Activated naive CD4-positive, alpha-beta T cell treated with anti-CD3 and anti-CD28 coated beads, Interleukin-2, amount 50 U/mL, for 24 hours (primary cell): Measurements from ENCODE around the gene MARCHF11.

ENCODE experiments used
- H3K27ac Mint-ChIP-seq: one replicate; pipeline ENCODE4 v1.8.0; 2021; ENCODE audit warnings: mild to moderate bottlenecking, mixed read lengths
- H3K27me3 Mint-ChIP-seq: one replicate; pipeline ENCODE4 v1.8.0; 2021; ENCODE audit warnings: mixed read lengths
- H3K36me3 Mint-ChIP-seq: one replicate; pipeline ENCODE4 v1.8.0; 2021; ENCODE audit warnings: mixed read lengths
- H3K4me1 Mint-ChIP-seq: one replicate; pipeline ENCODE4 v1.8.0; 2021; ENCODE audit warnings: mixed read lengths
- H3K4me3 Mint-ChIP-seq: one replicate; pipeline ENCODE4 v1.8.0; 2021; ENCODE audit warnings: mild to moderate bottlenecking, mixed read lengths
- H3K9me3 Mint-ChIP-seq: one replicate; pipeline ENCODE4 v1.8.0; 2021; ENCODE audit warnings: mixed read lengths

MARCHF11 gene

DNA sequence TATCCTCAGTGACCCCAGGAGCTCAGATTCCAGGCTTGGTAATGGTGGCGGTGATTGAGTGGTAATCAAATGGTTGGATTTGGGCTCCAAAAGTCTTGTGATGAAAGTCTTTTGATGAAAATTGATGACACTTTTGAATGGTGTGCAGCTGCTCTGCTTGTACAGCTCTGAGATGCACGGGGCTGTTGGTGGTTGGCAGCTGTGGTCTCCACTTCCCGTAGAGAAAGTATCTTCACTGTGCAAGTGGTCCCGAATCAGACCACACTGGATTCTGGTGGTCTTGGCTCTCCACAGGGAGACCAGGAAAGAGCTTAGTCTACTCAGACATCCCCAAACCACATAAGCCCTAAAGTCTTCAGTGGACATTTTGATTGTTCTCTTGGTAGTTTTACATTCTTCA, 96.6 kb downstream of the MARCHF11 start:
- Mint-ChIP-seq H3K4me3 (no peak overlapping the region), H3K36me3 (no peaks in the 10 kb centered on the region), H3K27ac (no peak overlapping the region), H3K4me1 (no peaks in the 10 kb centered on the region), H3K9me3 (peaks cover 4% of the 10 kb centered on the region), H3K27me3 (peaks cover 6% of the 10 kb centered on the region)

DNA sequence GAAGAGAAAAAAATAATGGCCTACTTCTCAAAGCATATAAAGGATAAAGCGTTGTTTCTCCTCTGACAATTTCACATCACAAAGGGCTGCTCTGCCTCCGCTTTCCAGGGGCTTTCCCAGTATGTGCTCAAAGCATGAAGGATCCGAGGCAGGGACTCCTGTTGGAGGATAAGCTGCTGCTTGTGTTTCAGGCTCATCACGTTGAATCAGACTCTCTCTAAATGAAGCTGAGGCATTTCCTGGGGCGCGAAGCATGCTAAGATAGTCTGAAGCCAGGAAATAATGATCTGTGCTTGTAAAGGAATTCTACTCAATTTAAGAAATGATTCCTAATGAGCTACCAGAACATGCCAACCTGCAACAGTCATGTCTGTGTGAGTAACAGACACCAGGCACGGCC, 97.5 kb downstream of the MARCHF11 start:
- Mint-ChIP-seq H3K9me3 (peaks cover 4% of the 10 kb centered on the region), H3K36me3 (no peaks in the 10 kb centered on the region), H3K27ac (no peak overlapping the region), H3K4me3 (no peak overlapping the region), H3K27me3 (peaks cover 6% of the 10 kb centered on the region), H3K4me1 (no peaks in the 10 kb centered on the region)

DNA sequence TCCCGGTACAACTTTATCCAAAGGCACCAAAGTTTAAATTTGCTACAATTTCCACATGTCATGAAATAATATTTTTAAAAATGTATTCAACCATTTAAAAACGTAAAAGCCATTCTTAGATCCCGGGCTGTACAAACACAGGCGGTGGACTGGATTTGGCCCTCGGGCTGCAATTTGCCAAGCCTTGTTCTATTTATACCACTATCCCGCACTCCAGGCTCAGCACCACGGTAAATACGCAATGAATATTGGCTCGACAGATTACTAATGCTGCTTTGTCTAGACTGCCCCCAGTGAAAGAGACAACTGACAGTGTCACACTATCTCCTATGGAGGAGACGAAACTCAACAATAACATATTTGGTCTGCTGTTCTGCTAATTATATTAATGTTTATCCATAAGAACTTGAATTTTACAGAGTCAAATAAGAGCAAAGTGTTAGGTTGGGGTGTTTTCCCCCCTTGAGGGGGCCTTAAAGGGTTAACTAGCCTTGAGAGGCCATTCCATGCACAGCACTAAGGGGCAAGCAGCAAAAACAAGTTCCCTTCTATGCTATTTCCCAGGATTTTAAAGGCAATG, 98.1 kb downstream of the MARCHF11 start:
- Mint-ChIP-seq H3K36me3 (no peaks in the 10 kb centered on the region), H3K27me3 (peaks cover 6% of the 10 kb centered on the region), H3K27ac (no peak overlapping the region), H3K9me3 (peaks cover 4% of the 10 kb centered on the region), H3K4me3 (no peak overlapping the region), H3K4me1 (no peaks in the 10 kb centered on the region)

DNA sequence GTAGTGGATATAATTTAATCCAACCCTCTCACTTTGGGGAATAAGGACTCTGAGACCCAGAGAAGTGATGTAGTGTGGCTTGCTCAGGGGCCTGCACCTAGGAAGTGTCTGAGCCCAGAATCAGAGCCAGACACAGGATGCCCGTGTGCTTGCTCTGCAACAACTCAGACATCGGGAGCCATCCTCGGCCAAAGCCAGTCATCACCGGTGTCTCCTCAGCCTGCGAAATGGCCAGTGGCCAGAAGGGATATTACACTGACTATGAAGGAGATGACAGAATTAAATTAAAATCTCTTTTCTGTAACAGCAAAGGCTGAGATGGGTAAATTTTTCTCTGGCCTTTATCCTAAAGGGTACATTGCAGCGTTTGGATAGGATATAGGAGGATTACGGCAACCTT, 102.9 kb downstream of the MARCHF11 start:
- peaks cover 4% of the 10 kb centered on the region for H3K9me3 Mint-ChIP-seq
- no peaks in the 10 kb centered on the region for H3K4me1 Mint-ChIP-seq
- H3K27me3 Mint-ChIP-seq = peaks cover 6% of the 10 kb centered on the region
- H3K4me3 Mint-ChIP-seq = no peak overlapping the region
- H3K36me3 Mint-ChIP-seq = no peaks in the 10 kb centered on the region
- H3K27ac Mint-ChIP-seq = no peak overlapping the region

DNA sequence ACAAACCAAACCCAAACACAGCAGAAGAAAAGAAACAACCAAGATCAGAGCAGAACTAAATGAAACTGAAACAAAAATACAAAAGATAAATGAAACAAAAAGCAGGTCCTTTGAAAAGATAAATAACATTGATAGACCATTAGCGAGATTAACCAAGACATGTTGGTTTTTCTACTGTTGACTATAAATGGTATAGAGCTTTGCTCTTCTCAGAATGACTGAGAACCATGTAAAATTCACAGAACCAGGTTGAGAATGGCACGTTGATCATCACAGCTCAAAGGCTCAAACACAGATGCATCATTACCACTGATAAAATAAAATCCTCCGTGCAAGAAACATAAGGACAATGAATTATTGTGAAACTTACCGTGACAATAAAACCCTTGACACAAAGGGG, 105.2 kb downstream of the MARCHF11 start:
- Mint-ChIP-seq H3K27ac (no peak overlapping the region), H3K27me3 (no peaks in the 10 kb centered on the region), H3K4me3 (no peak overlapping the region), H3K9me3 (peaks cover under 1% of the 10 kb centered on the region), H3K36me3 (no peaks in the 10 kb centered on the region), H3K4me1 (no peaks in the 10 kb centered on the region)

DNA sequence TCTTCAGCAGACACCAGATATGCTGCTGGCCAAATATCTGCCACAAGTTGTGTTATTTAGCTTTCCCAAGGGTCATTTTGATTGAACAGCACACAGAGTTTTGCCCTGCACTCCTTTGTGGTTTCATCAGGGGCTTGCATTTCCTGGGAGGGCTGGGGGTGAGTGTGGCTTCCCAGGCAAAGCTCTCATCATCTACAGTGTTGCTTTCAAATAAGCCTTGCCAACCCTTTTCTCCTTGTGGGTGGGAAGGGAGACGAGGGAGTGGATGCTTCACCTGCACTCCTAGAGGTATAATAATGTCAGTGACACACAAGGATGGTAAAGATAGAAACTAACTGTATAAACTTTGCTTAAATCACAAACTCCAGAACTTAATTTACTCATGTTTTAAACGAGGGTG, 107.0 kb downstream of the MARCHF11 start:
- no peaks in the 10 kb centered on the region for H3K36me3 Mint-ChIP-seq
- no peak overlapping the region for H3K27ac Mint-ChIP-seq
- no peaks in the 10 kb centered on the region for H3K4me1 Mint-ChIP-seq
- no peaks in the 10 kb centered on the region for H3K27me3 Mint-ChIP-seq
- no peak overlapping the region for H3K4me3 Mint-ChIP-seq
- no peaks in the 10 kb centered on the region for H3K9me3 Mint-ChIP-seq

DNA sequence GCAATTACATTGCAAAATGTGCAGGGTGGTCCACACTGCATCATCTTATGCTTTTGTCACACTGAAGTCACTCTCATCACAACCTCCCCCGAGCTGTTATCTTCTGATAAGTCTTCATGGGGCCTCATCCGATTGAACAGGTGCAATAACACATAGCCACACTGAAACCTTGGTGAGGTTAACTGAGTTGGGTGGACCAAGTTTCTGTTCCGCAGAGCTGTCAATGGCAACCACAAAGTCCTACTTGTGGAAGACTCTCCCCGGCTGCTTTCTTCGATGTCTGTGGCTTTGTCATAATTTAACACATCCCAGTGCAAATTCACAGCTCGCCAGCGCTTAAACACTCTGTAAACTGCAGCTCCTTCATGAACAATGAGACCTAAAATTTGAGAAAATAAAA, 112.2 kb downstream of the MARCHF11 start:
- no peak overlapping the region for H3K4me3 Mint-ChIP-seq
- H3K27me3 Mint-ChIP-seq = no peaks in the 10 kb centered on the region
- no peaks in the 10 kb centered on the region for H3K9me3 Mint-ChIP-seq
- no peaks in the 10 kb centered on the region for H3K4me1 Mint-ChIP-seq
- no peak overlapping the region for H3K27ac Mint-ChIP-seq
- no peaks in the 10 kb centered on the region for H3K36me3 Mint-ChIP-seq

DNA sequence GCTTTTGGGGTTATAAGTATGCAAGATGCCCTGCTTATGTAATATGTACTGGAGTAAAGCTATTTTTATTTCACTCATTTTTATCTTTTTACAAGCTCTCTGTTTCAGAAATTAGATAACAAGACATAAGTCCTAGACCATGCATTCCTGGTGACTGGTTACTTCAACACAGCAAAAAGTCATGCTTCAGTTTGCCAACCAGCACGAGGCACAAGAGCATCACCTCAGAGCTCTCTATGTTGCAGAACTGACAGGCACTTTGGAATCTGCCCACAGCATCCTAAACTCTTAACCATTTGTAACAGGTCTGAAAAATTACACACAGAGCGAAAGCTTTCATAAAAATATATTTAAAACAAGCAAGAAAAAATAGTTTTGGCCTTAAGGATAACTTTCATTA, 112.8 kb downstream of the MARCHF11 start:
- Mint-ChIP-seq H3K9me3 (no peaks in the 10 kb centered on the region), H3K36me3 (no peaks in the 10 kb centered on the region), H3K27ac (no peak overlapping the region), H3K27me3 (no peaks in the 10 kb centered on the region), H3K4me1 (no peaks in the 10 kb centered on the region), H3K4me3 (no peak overlapping the region)

DNA sequence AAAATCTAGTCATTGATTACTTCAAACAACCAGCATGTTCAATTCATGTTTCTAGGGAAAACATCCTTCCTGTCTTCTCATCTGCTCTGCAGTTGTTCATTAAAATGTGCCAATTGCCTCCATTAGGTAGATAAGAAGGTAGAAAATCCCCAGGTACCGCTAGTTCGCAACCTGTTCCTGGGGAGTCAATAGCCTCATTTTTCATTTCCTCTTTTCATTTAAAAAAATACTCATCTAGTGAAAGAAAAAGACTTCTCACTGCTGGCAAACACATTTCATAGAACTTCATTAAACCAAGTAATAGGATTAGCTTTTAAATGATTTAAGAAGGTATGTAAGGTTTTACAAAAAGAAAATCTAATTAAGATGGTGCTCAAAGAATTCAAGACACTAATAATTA, 113.3 kb downstream of the MARCHF11 start:
- H3K9me3 Mint-ChIP-seq = no peaks in the 10 kb centered on the region
- H3K27ac Mint-ChIP-seq = no peak overlapping the region
- H3K4me3 Mint-ChIP-seq = no peak overlapping the region
- no peaks in the 10 kb centered on the region for H3K36me3 Mint-ChIP-seq
- no peaks in the 10 kb centered on the region for H3K27me3 Mint-ChIP-seq
- H3K4me1 Mint-ChIP-seq = no peaks in the 10 kb centered on the region

DNA sequence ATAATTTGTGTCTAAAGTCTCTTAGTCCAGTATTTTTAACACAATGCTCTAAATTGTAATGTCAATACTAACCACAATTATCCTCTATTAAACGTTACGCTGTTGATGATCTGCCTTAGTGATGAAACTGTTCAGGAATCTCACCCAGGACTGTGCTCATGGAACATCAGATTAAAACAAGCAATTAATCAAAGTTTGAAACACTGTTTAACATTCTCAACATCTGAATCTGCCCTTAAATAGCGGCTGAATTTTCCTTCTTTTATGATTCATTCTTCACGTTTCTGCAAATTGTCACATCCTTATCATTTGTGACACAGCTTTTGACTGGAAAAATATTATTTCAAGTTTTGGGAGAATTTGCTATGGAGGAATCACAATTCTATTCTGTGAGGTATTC, 113.8 kb downstream of the MARCHF11 start:
- no peaks in the 10 kb centered on the region for H3K9me3 Mint-ChIP-seq
- no peak overlapping the region for H3K27ac Mint-ChIP-seq
- H3K4me3 Mint-ChIP-seq = no peak overlapping the region
- H3K4me1 Mint-ChIP-seq = no peaks in the 10 kb centered on the region
- H3K27me3 Mint-ChIP-seq = no peaks in the 10 kb centered on the region
- no peaks in the 10 kb centered on the region for H3K36me3 Mint-ChIP-seq

DNA sequence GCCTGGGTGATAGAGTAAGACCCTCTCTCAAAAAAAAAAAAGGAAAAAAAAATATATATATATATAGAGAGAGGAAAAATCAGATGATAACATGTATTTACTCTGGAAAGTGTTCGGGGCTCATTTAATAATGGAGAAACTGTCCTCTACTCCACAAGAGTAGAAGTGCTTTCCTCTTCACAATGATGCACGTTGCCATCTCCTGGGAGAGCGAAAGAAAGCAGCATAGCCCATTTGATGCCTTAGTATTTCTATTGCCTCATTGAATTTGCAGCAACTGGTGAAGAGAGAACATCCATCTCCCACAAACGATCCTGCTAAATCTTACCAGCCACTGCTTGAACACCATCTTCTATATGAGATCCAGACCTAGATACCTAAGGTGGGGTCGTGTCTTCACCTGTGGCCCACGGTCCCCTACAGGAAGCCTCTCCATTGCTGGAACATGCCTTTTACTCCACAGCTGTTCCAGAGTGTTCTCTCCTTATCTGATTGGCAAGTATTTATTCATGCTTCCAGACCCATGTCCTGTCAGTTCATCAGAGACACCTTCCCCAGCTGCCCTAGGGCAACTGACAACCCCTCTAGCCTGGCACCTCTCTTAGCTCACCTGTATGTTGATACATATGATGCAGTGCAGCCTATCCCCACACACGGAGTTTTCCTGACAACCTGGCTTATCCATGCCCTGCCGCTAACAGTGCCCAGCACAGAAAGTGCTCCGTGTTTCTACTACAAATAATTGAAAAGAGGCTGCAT, 115.3 kb downstream of the MARCHF11 start:
- Mint-ChIP-seq H3K36me3 (no peaks in the 10 kb centered on the region), H3K9me3 (peaks cover 1% of the 10 kb centered on the region), H3K27me3 (no peaks in the 10 kb centered on the region), H3K27ac (no peak overlapping the region), H3K4me3 (no peak overlapping the region), H3K4me1 (no peaks in the 10 kb centered on the region)

DNA sequence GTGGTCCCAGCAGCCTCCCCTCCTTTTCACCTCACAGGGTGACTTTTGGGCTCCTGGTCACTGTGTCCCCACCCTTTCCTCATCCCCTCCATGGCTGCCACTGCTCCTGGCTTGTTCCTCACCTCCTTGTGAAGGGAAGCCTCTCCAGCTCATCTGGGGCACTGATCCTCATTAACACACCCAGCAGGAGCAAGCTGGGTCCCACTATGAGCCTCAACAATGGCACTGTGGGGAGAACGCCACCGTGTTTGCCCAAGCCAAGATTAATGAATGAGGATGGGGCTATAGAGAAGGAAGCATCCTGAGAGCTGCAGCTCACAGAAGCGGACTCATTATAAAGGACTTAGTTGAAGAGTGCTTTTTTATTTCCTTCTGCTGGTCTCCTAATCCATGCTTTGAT, 118.4 kb downstream of the MARCHF11 start:
- no peaks in the 10 kb centered on the region for H3K36me3 Mint-ChIP-seq
- no peak overlapping the region for H3K27ac Mint-ChIP-seq
- H3K4me3 Mint-ChIP-seq = no peak overlapping the region
- no peaks in the 10 kb centered on the region for H3K4me1 Mint-ChIP-seq
- H3K9me3 Mint-ChIP-seq = peaks cover 4% of the 10 kb centered on the region
- H3K27me3 Mint-ChIP-seq = peaks cover 1% of the 10 kb centered on the region

DNA sequence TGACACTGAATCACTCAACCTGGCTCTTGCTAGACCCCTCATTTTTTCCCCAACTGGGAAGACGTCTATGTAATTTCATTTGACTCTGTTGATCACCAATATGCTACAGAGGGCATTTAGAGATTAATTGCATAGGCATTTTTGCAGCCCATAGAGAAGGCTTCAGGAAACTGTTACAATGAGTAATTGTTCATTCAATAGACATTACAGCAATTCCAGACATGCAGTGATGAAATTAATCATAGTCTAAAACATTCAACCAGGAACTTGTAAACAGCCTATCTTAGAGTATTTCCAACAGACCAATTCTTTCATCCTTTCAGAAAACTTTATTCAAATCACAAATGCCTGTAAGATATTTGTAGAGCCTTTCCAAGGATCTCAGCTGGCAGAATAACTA, 122.3 kb downstream of the MARCHF11 start:
- Mint-ChIP-seq H3K9me3 (peaks cover 4% of the 10 kb centered on the region), H3K36me3 (no peaks in the 10 kb centered on the region), H3K27ac (no peak overlapping the region), H3K4me1 (no peaks in the 10 kb centered on the region), H3K27me3 (peaks cover 1% of the 10 kb centered on the region), H3K4me3 (no peak overlapping the region)

DNA sequence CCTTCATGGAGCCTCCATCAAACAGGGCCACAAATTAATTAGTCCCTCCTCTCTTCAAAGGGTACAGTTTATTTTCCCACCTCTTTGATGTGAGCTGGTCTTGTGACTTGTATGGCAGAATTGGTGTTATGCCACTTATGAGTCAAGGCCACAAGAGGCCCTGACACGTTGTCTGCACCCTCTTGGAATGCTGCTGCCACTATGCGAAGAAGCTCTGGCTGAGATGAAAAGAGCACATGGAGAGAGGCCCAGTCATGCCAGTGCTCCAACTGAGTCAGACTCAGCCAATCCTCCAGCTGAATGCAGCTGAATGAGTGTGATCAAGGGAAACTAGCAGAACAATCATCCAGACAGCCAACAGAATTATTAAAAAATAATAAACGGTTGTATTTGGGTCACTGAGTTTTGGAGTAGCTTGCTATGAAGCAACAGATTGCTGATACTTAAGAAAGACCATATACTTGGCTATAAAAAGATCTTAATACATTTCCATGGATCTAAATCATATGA, 128.3 kb downstream of the MARCHF11 start:
- no peaks in the 10 kb centered on the region for H3K36me3 Mint-ChIP-seq
- no peaks in the 10 kb centered on the region for H3K27me3 Mint-ChIP-seq
- no peaks in the 10 kb centered on the region for H3K4me1 Mint-ChIP-seq
- H3K4me3 Mint-ChIP-seq = no peak overlapping the region
- H3K9me3 Mint-ChIP-seq = peaks cover 6% of the 10 kb centered on the region
- no peak overlapping the region for H3K27ac Mint-ChIP-seq

DNA sequence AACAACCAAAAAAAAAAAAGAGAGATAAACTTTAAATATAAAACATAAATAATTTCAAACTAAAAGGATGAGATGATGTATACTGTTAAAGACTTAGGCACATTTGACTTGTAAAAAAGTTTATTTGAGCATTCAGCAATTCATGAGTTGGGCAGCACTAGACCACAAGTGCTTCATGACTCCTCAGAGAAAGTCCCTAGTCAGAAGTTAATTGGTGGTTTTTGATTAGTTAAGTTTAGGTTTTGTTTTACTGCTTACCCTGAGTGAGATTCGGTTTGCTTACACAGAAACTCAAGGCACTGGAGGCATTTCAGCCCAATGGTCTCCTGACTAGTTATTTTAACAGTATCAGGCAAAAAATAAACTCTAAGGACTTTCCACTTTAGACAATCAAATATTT, 129.2 kb downstream of the MARCHF11 start:
- Mint-ChIP-seq H3K27me3 (no peaks in the 10 kb centered on the region), H3K27ac (no peak overlapping the region), H3K4me1 (no peaks in the 10 kb centered on the region), H3K36me3 (no peaks in the 10 kb centered on the region), H3K9me3 (peaks cover 6% of the 10 kb centered on the region), H3K4me3 (no peak overlapping the region)

DNA sequence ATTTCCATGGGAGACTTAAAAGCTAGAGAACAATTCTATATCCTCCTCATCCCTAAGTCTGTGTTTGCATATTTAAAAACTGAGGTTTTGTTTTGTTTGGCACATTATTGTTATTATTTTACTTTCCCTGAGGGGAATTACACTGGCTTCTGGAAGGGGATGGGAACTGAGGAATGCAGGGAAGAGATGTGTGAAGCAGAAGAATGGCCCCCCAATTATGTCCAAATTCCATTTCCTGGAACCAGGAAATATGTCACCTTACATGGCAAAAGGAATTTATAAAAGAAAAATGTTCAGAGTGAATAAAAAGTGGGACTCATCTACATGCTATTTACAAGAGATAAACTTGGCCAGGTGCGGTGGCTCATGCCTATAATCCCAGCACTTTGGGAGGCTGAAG, 129.8 kb downstream of the MARCHF11 start:
- Mint-ChIP-seq H3K4me1 (no peaks in the 10 kb centered on the region), H3K4me3 (no peak overlapping the region), H3K9me3 (peaks cover 6% of the 10 kb centered on the region), H3K36me3 (no peaks in the 10 kb centered on the region), H3K27me3 (no peaks in the 10 kb centered on the region), H3K27ac (no peak overlapping the region)

DNA sequence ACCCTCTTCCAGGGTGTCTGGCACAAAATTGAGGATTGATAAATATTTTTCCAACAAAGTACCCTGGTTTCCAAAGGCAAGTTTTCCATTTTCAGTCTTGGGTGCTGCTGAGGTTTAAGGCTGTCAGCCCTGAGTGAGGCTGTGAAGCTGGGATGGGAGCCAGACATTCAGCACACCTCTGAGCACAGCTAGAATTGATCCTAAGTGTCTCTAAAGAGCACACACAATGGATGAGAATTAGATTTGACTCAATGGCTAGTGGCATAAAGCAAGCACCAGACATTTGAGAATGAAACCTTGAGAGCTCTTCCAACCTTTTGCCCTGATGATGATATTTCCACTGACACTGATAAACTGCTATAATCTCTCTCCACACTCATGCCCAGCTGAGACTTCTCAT, 131.5 kb downstream of the MARCHF11 start:
- Mint-ChIP-seq H3K27me3 (peaks cover 2% of the 10 kb centered on the region), H3K36me3 (no peaks in the 10 kb centered on the region), H3K27ac (no peak overlapping the region), H3K4me1 (no peaks in the 10 kb centered on the region), H3K4me3 (no peak overlapping the region), H3K9me3 (peaks cover 6% of the 10 kb centered on the region)
